Osteocyte (in vitro differentiated cells): Measurements from ENCODE around the gene EBF3. TPM values are rescaled to one million over a fixed set of nuclear protein-coding genes. Genes with fewer than 3 reads are reported as not detected.

Experiments
- DNase-seq: peaks from one replicate; pipeline ENCODE4 v3.0.0; 2021; ENCODE audit warnings: mixed read lengths; ENCODE audit not compliant: unreplicated experiment; ENCODE audit errors: extremely low spot score
- H3K27ac Mint-ChIP-seq: one replicate; pipeline ENCODE4 v1.8.0; 2021; ENCODE audit warnings: mild to moderate bottlenecking, mixed read lengths; ENCODE audit not compliant: unreplicated experiment
- H3K27me3 Mint-ChIP-seq: one replicate; pipeline ENCODE4 v1.8.0; 2021; ENCODE audit warnings: mixed read lengths; ENCODE audit not compliant: unreplicated experiment
- H3K36me3 Mint-ChIP-seq: one replicate; pipeline ENCODE4 v1.8.0; 2021; ENCODE audit warnings: mixed read lengths; ENCODE audit not compliant: unreplicated experiment
- H3K4me1 Mint-ChIP-seq: one replicate; pipeline ENCODE4 v1.8.0; 2021; ENCODE audit warnings: mixed read lengths; ENCODE audit not compliant: unreplicated experiment
- H3K4me3 Mint-ChIP-seq: one replicate; pipeline ENCODE4 v1.8.0; 2021; ENCODE audit warnings: mild to moderate bottlenecking, moderate library complexity, mixed read lengths; ENCODE audit not compliant: unreplicated experiment
- H3K9me3 Mint-ChIP-seq: one replicate; pipeline ENCODE4 v1.8.0; 2021; ENCODE audit warnings: mixed read lengths; ENCODE audit not compliant: unreplicated experiment
- CTCF ChIP-seq: fragments of 200-600 bp; sonication (generic); IDR thresholded peaks from 2 replicates; pipeline ENCODE4 v1.5.0; 2021; ENCODE audit warnings: antibody characterized with exemption, mild to moderate bottlenecking, moderate library complexity
- total RNA-seq: library from RNA; stranded (reverse); gene quantifications from 2 replicates; pipeline ENCODE4 v1.2.1, GENCODE V29; 2021

EBF3 gene
- total RNA-seq, 1 donor from 2014 or later, result 0.59 TPM

- DNase-seq, result no peak
- peaks cover 11% of the 10 kb centered on the region for H3K4me1 Mint-ChIP-seq
- no peak overlapping the region for H3K27ac Mint-ChIP-seq
- no peaks in the 10 kb centered on the region for H3K9me3 Mint-ChIP-seq
- TF ChIP-seq CTCF, result no peak
- peaks cover 5% of the 10 kb centered on the region for H3K36me3 Mint-ChIP-seq
- no peak overlapping the region for H3K4me3 Mint-ChIP-seq
- H3K27me3 Mint-ChIP-seq, result peaks cover 68% of the 10 kb centered on the region
Measured at GRCh38 chr10:129955601-129956285, 8.3 kb downstream of the EBF3 start.

GRCh38 chr10:129954492-129955315 lies 9.4 kb downstream of the EBF3 start:
- peaks cover 8% of the 10 kb centered on the region for H3K4me1 Mint-ChIP-seq
- no peak for TF ChIP-seq CTCF

GRCh38 chr10:129953119-129954051 lies 10.7 kb downstream of the EBF3 start:
- no peaks in the 10 kb centered on the region for H3K36me3 Mint-ChIP-seq
- no peak overlapping the region for H3K27ac Mint-ChIP-seq

More at GRCh38 chr10:129954492-129955315, 9.4 kb downstream of the EBF3 start:
- Mint-ChIP-seq H3K4me3 (no peak overlapping the region), H3K36me3 (no peaks in the 10 kb centered on the region), H3K9me3 (no peaks in the 10 kb centered on the region), H3K27ac (no peak overlapping the region), H3K27me3 (peaks cover 61% of the 10 kb centered on the region)
- DNase-seq, result no peak

DNA sequence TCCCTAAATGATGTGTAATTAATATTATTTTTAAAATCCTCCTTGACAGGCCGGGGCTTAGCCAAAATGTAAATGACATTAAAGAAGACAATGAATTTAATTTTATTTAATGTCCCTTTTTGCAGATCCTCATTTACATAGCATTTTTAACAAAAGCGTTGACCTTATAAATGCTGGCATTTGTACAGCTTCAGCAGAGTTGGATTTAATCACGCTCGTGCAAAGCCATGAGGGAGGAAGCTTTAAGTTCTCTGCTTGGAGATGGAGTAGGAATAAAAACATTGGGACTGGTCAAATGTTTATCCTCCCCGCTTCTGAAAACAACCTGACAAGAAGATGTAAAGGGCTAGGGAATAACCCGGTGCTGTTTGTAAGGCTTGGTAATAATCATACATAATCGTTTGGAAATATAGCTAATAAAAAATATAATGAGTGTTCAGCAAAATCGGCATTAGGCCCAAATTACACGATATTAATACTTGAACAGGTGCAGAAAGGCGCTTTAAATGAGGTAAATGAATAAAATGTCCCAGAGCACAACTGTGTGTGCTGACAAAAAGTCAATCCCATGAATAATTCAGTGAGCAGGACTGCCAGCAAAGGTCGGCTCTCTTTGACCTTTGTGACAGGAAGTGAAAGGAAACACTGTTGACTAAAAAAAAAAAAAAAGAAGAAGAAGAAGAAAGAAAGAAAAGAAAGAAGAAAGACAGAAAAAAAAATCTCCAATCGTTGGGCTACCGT lies 11.5 kb downstream of the EBF3 start:
- no peak overlapping the region for H3K27ac Mint-ChIP-seq
- no peak overlapping the region for H3K4me3 Mint-ChIP-seq
- peaks cover 5% of the 10 kb centered on the region for H3K4me1 Mint-ChIP-seq

More at GRCh38 chr10:129953119-129954051, 10.7 kb downstream of the EBF3 start:
- no peak for DNase-seq
- H3K4me1 Mint-ChIP-seq, result peaks cover 7% of the 10 kb centered on the region
- no peak overlapping the region for H3K4me3 Mint-ChIP-seq
- peaks cover 60% of the 10 kb centered on the region for H3K27me3 Mint-ChIP-seq
- no peaks in the 10 kb centered on the region for H3K9me3 Mint-ChIP-seq
- no peak for TF ChIP-seq CTCF

More for the DNA sequence above, 11.5 kb downstream of the EBF3 start:
- H3K36me3 Mint-ChIP-seq, result no peaks in the 10 kb centered on the region
- no peak for TF ChIP-seq CTCF
- DNase-seq, result no peak
- no peaks in the 10 kb centered on the region for H3K9me3 Mint-ChIP-seq
- H3K27me3 Mint-ChIP-seq, result peaks cover 53% of the 10 kb centered on the region
